Measurements from ENCODE around the gene RAB31.
A peak's percentile ranks its signal among the peaks of the same experiment; 100 is the strongest.

The RAB31 gene

GRCh38 chr18:9722691-9723090, 14.6 kb downstream of the RAB31 start:
- H4K20me1 ChIP-seq (ENCODE audit: insufficient read depth, low read length): no peaks in the 10 kb centered on the region
- no peak overlapping the region for H3K9ac ChIP-seq (ENCODE audit: low read length)
- no peaks in the 10 kb centered on the region for H3K36me3 ChIP-seq (ENCODE audit: insufficient read depth, low read length)
- TF ChIP-seq CTCF (IDR thresholded peaks at IDR 0.05; ENCODE audit: low read length) (peak; percentile 31; the same call in 1 of the 2 replicates), EZH2 (IDR thresholded peaks at IDR 0.05; ENCODE audit: borderline replicate concordance, low read length) (no peak)
- no peaks in the 10 kb centered on the region for H3K4me1 ChIP-seq (ENCODE audit: insufficient read depth, low read length, severe bottlenecking)
- no peaks in the 10 kb centered on the region for H3F3A ChIP-seq (ENCODE audit: insufficient read depth, low read length)
- H3K9me2 ChIP-seq (ENCODE audit: low read depth, low read length): no peaks in the 10 kb centered on the region
- H3K4me3 ChIP-seq (ENCODE audit: low read depth, low read length, poor library complexity, severe bottlenecking): no peak overlapping the region
- H3K79me2 ChIP-seq (ENCODE audit: insufficient read depth, low read length): no peaks in the 10 kb centered on the region
- no peak overlapping the region for H2AFZ ChIP-seq (ENCODE audit: low read length)
- no peaks in the 10 kb centered on the region for H3K9me3 ChIP-seq (ENCODE audit: low read length)
- H3K27ac ChIP-seq (ENCODE audit: low read depth, low read length, poor library complexity, severe bottlenecking): no peak overlapping the region
- H3K4me2 ChIP-seq (ENCODE audit: low read length): no peak overlapping the region
- peaks cover 13% of the 10 kb centered on the region; the same call in 1 of the 2 replicates for H3K27me3 ChIP-seq (ENCODE audit: insufficient read depth, low read length)

DNA sequence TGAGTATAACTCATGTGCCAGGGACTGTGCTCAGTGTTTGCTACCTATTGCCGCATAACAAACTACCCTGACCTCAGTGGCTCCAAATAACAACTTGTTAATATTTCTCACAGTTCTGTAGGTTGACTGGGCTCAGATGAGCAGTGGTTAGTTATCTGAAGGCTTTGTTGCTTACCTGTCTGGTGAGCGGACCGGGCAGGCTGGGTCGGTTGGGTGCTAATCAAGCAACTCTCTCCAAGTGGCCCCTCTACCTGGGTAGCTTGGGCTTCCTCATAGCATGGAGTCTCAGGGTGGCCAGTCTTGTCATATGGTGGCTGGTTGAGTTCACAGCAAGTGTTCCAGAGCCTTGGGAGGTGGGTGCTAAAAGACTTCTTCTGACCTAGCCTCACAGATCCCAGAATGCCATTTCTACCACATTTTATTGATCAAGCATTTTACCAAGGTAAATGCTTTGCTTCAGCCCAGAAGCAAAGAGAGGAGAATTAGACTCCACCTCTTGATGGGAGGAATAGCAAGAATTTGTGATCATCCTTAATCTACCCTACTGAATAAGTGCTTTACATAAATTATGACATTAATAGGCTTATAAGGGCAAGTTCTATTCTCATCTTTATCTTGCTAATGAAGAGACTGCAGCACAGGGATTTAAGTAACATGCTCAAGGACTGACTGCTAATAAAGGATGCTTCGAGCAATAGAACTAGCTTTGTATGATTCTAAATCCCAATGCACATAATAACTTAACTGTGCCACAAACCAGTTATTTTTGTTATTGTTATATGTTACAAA, 16.9 kb downstream of the RAB31 start:
- no peaks in the 10 kb centered on the region for H3K9me2 ChIP-seq (ENCODE audit: low read depth, low read length)
- no peak for TF ChIP-seq CTCF (IDR thresholded peaks at IDR 0.05; ENCODE audit: low read length)
- TF ChIP-seq EZH2 (IDR thresholded peaks at IDR 0.05; ENCODE audit: borderline replicate concordance, low read length): no peak
- H2AFZ ChIP-seq (ENCODE audit: low read length): no peak overlapping the region
- peaks cover 13% of the 10 kb centered on the region; the same call in 1 of the 2 replicates for H3K27me3 ChIP-seq (ENCODE audit: insufficient read depth, low read length)
- H3K4me1 ChIP-seq (ENCODE audit: insufficient read depth, low read length, severe bottlenecking): no peaks in the 10 kb centered on the region
- H3K9ac ChIP-seq (ENCODE audit: low read length): no peak overlapping the region
- H3F3A ChIP-seq (ENCODE audit: insufficient read depth, low read length): no peaks in the 10 kb centered on the region
- no peak overlapping the region for H3K27ac ChIP-seq (ENCODE audit: low read depth, low read length, poor library complexity, severe bottlenecking)
- no peaks in the 10 kb centered on the region for H3K9me3 ChIP-seq (ENCODE audit: low read length)
- no peaks in the 10 kb centered on the region for H4K20me1 ChIP-seq (ENCODE audit: insufficient read depth, low read length)
- no peak overlapping the region for H3K4me2 ChIP-seq (ENCODE audit: low read length)
- H3K4me3 ChIP-seq (ENCODE audit: low read depth, low read length, poor library complexity, severe bottlenecking): no peak overlapping the region
- no peaks in the 10 kb centered on the region for H3K36me3 ChIP-seq (ENCODE audit: insufficient read depth, low read length)
- no peaks in the 10 kb centered on the region for H3K79me2 ChIP-seq (ENCODE audit: insufficient read depth, low read length)

DNA sequence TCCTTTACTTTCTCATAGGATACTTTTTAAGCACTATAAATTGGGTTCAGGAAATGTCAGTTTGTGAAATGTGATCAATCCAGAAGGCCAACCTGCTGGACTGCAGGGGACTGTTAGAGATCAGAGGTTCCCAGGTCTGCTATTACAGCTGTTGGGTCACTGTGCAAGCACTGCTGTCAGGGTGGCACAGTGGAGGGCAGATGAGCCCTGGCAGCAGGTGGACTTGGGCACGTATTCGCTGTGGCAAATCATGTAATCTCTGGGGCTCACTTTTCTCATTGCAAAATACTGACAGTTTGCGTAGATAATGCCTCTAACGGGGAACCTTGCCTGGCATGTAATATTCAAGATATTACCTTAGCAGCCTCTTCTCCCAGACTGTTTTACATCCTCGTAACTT, 18.1 kb downstream of the RAB31 start:
- Histone ChIP-seq H2AFZ (ENCODE audit: low read length) (no peak overlapping the region), H3K36me3 (ENCODE audit: insufficient read depth, low read length) (no peaks in the 10 kb centered on the region), H3K27ac (ENCODE audit: low read depth, low read length, poor library complexity, severe bottlenecking) (no peak overlapping the region), H3K9me2 (ENCODE audit: low read depth, low read length) (no peaks in the 10 kb centered on the region), H3K4me1 (ENCODE audit: insufficient read depth, low read length, severe bottlenecking) (no peaks in the 10 kb centered on the region), H3F3A (ENCODE audit: insufficient read depth, low read length) (no peaks in the 10 kb centered on the region), H3K4me3 (ENCODE audit: low read depth, low read length, poor library complexity, severe bottlenecking) (no peak overlapping the region), H3K79me2 (ENCODE audit: insufficient read depth, low read length) (no peaks in the 10 kb centered on the region), H3K9ac (ENCODE audit: low read length) (no peak overlapping the region), H3K27me3 (ENCODE audit: insufficient read depth, low read length) (peaks cover 8% of the 10 kb centered on the region; the same call in 1 of the 2 replicates), H4K20me1 (ENCODE audit: insufficient read depth, low read length) (no peaks in the 10 kb centered on the region), H3K9me3 (ENCODE audit: low read length) (no peaks in the 10 kb centered on the region), H3K4me2 (ENCODE audit: low read length) (no peak overlapping the region)
- TF ChIP-seq EZH2 (IDR thresholded peaks at IDR 0.05; ENCODE audit: borderline replicate concordance, low read length): no peak
- TF ChIP-seq CTCF (IDR thresholded peaks at IDR 0.05; ENCODE audit: low read length): no peak
